HUES6 (cell line): ENCODE data around the gene PSD.

Source experiments
- H3K27ac ChIP-seq: 2 replicates; pipeline ENCODE4 v1.7.0; 2013; ENCODE audit warnings: low read depth, mild to moderate bottlenecking, low read length, inconsistent platforms
- H3K27me3 ChIP-seq: 2 replicates; pipeline ENCODE4 v1.6.1; 2013; ENCODE audit warnings: low read length; ENCODE audit not compliant: control insufficient read depth, insufficient read depth
- H3K36me3 ChIP-seq: 2 replicates; pipeline ENCODE4 v1.6.1; 2013; ENCODE audit warnings: low read length; ENCODE audit not compliant: control insufficient read depth, insufficient read depth
- H3K4me1 ChIP-seq: 2 replicates; pipeline ENCODE4 v1.6.1; 2013; ENCODE audit warnings: low read length; ENCODE audit not compliant: control insufficient read depth, insufficient read depth
- H3K4me3 ChIP-seq: 2 replicates; pipeline ENCODE4 v1.5.1; 2013; ENCODE audit warnings: low read depth, low read length
- H3K9ac ChIP-seq: one replicate; pipeline ENCODE4 v1.6.1; 2013; ENCODE audit warnings: mild to moderate bottlenecking, low read length
- H3K9me3 ChIP-seq: 2 replicates; pipeline ENCODE4 v1.6.1; 2013; ENCODE audit warnings: low read depth, low read length; ENCODE audit not compliant: control insufficient read depth, insufficient read depth

Gene PSD

GRCh38 chr10:102401735-102402511, 16.7 kb downstream of the PSD start:
- H3K9ac ChIP-seq, result peak overlapping the region; percentile 36
- H3K9me3 ChIP-seq, result no peaks in the 10 kb centered on the region
- H3K27me3 ChIP-seq, result peaks cover 20% of the 10 kb centered on the region
- no peak overlapping the region for H3K27ac ChIP-seq
- H3K4me1 ChIP-seq, result peaks cover 17% of the 10 kb centered on the region
- peaks cover 30% of the 10 kb centered on the region for H3K36me3 ChIP-seq
- H3K4me3 ChIP-seq, result no peak overlapping the region

- Histone ChIP-seq H3K4me1 (peaks cover 22% of the 10 kb centered on the region), H3K4me3 (no peak overlapping the region), H3K27me3 (peaks cover 16% of the 10 kb centered on the region), H3K27ac (no peak overlapping the region), H3K9ac (peak overlapping the region; percentile 36), H3K9me3 (no peaks in the 10 kb centered on the region), H3K36me3 (peaks cover 34% of the 10 kb centered on the region)
Measured at GRCh38 chr10:102401342-102401654, 17.3 kb downstream of the PSD start.

GRCh38 chr10:102400598-102401341, 17.8 kb downstream of the PSD start:
- no peaks in the 10 kb centered on the region for H3K9me3 ChIP-seq
- peaks cover 11% of the 10 kb centered on the region for H3K27me3 ChIP-seq
- H3K27ac ChIP-seq, result no peak overlapping the region
- H3K4me1 ChIP-seq, result peaks cover 27% of the 10 kb centered on the region
- no peak overlapping the region for H3K4me3 ChIP-seq
- H3K36me3 ChIP-seq, result peaks cover 34% of the 10 kb centered on the region
- H3K9ac ChIP-seq, result no peak overlapping the region

GRCh38 chr10:102400076-102400475, 18.5 kb downstream of the PSD start:
- peak overlapping the region; percentile 57 for H3K4me3 ChIP-seq
- peaks cover 8% of the 10 kb centered on the region for H3K27me3 ChIP-seq
- H3K9me3 ChIP-seq, result no peaks in the 10 kb centered on the region
- peaks cover 27% of the 10 kb centered on the region for H3K4me1 ChIP-seq
- H3K9ac ChIP-seq, result no peak overlapping the region
- peaks cover 34% of the 10 kb centered on the region for H3K36me3 ChIP-seq
- H3K27ac ChIP-seq, result no peak overlapping the region

- Histone ChIP-seq H3K4me3 (peak overlapping the region; percentile 57), H3K27ac (no peak overlapping the region; the same call in 1 of the 2 replicates), H3K9me3 (no peaks in the 10 kb centered on the region), H3K36me3 (peaks cover 34% of the 10 kb centered on the region), H3K9ac (peak overlapping the region; percentile 38), H3K4me1 (peaks cover 31% of the 10 kb centered on the region), H3K27me3 (peaks cover 14% of the 10 kb centered on the region)
Measured at GRCh38 chr10:102399217-102400021, 19.2 kb downstream of the PSD start.

- Histone ChIP-seq H3K9ac (no peak overlapping the region), H3K36me3 (peaks cover 34% of the 10 kb centered on the region), H3K27ac (no peak overlapping the region), H3K27me3 (peaks cover 17% of the 10 kb centered on the region), H3K4me1 (peaks cover 35% of the 10 kb centered on the region), H3K9me3 (no peaks in the 10 kb centered on the region), H3K4me3 (peak overlapping the region; percentile 57; the same call in 1 of the 2 replicates)
Measured at GRCh38 chr10:102398172-102399020, 20.2 kb downstream of the PSD start.

- Histone ChIP-seq H3K4me3 (no peak overlapping the region), H3K27me3 (peaks cover 24% of the 10 kb centered on the region), H3K9ac (no peak overlapping the region), H3K36me3 (peaks cover 34% of the 10 kb centered on the region), H3K27ac (no peak overlapping the region), H3K9me3 (no peaks in the 10 kb centered on the region), H3K4me1 (peaks cover 41% of the 10 kb centered on the region)
Measured at GRCh38 chr10:102397222-102398171, 21.1 kb downstream of the PSD start.

GRCh38 chr10:102396730-102397151, 21.8 kb downstream of the PSD start:
- H3K4me3 ChIP-seq, result peak overlapping the region; percentile 81
- peaks cover 46% of the 10 kb centered on the region for H3K4me1 ChIP-seq
- no peak overlapping the region for H3K27ac ChIP-seq
- peaks cover 28% of the 10 kb centered on the region for H3K36me3 ChIP-seq
- peak overlapping the region; percentile 47 for H3K9ac ChIP-seq
- no peaks in the 10 kb centered on the region for H3K9me3 ChIP-seq
- H3K27me3 ChIP-seq, result peaks cover 29% of the 10 kb centered on the region

- Histone ChIP-seq H3K27me3 (peaks cover 29% of the 10 kb centered on the region), H3K4me3 (peak overlapping the region; percentile 81), H3K9me3 (no peaks in the 10 kb centered on the region), H3K4me1 (peaks cover 42% of the 10 kb centered on the region), H3K27ac (no peak overlapping the region), H3K9ac (peak overlapping the region; percentile 85), H3K36me3 (peaks cover 23% of the 10 kb centered on the region)
Measured at GRCh38 chr10:102396317-102396650, 22.3 kb downstream of the PSD start.
